GM21515 (cell line): ENCODE results near the gene NBPF3.
"Not testable (repeated sequence)": the region's sequence is repeated elsewhere in the genome, so short reads cannot be mapped to it uniquely, and the experiment has no call there.

Experiments
- ATAC-seq: cut with Tn5 transposase; IDR thresholded peaks from one replicate; pipeline ENCODE4 v1.9.1; 2021; ENCODE audit not compliant: unreplicated experiment

The NBPF3 gene

GRCh38 chr1:21437341-21437640 is 2.6 kb upstream of the NBPF3 start:
- ATAC-seq: no peak

- ATAC-seq: not testable (repeated sequence)
Observed at GRCh38 chr1:21438646-21439312, 1.2 kb upstream of the NBPF3 start.

GRCh38 chr1:21439345-21439720 is 604 bp upstream of the NBPF3 start:
- ATAC-seq: no peak

- not testable (repeated sequence) for ATAC-seq
Observed at GRCh38 chr1:21440630-21441125, 741 bp downstream of the NBPF3 start.

GRCh38 chr1:21446647-21447046 is 6.7 kb downstream of the NBPF3 start:
- ATAC-seq: not testable (repeated sequence)

GRCh38 chr1:21447311-21447710 is 7.4 kb downstream of the NBPF3 start:
- ATAC-seq: no peak

GRCh38 chr1:21449906-21450305 is 10.0 kb downstream of the NBPF3 start:
- no peak for ATAC-seq

DNA sequence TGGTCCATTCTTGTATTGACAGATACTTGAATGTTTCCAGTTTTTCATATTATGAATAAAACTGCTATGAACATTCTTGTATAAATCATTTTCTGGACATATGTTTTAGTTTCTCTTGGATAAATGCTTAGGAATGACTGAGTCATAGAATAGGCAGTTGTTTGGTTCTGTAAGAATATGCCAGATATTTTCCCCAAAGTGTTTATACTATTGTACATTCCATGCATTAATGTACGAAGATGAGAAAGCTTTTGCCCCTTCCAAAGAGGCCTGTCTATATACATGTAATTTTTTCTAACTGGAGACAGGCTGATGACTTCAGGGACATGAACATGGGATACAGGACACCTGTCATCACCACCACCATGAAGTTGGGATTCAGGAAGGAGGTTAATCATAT is 11.3 kb downstream of the NBPF3 start:
- ATAC-seq: no peak

GRCh38 chr1:21451981-21452411 is 12.1 kb downstream of the NBPF3 start:
- ATAC-seq: no peak

DNA sequence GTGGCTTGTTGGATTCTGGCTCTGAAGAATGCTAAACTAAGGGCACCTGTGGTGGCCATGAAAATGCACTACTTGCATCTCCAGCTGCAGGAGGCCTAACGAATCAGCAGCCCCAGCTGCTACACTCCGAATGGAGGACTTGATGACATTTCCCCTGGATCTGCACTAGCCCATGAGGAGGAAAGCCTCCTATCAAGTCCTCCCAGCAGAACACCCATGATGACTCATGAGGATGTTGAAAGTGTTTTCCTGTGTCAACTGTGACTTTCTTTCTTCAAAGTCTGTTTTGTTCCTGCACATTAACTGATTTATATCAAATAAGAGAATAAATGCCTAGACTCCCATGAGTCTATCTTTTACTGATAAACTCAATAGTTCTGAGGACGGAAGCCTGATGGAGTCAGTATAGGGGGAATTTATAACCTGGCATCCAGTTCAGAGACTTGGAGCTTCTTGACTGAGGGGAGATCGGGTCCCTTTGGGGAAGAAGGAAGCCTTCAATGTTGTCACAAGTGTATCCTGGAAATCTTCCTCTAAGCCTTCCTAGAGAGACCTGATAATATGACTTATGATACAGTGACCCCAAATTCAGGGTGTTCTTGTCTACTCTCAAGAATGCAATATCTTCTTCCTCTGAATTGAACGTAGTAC is 14.2 kb downstream of the NBPF3 start:
- not testable (repeated sequence) for ATAC-seq

DNA sequence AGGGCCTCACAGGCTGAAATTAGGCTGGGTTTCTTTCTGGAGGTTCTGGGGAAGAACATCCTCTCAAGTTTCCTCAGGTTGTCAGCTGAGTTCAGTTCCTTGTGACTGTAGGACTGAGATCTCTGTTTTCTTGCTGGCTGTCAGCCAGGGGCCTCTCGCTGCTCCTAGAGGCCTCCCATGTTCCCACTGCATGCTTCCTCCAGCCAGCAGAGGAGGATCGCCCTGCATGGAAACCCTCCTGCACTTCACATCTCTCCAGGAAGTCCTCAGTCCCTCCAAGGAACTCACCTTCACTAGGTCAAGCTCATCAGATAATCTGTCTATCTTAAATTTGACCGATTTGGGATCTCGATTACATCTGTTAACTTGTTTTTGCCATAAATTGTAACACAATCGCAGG is 15.0 kb downstream of the NBPF3 start:
- not testable (repeated sequence) for ATAC-seq

GRCh38 chr1:21457654-21458053 is 17.7 kb downstream of the NBPF3 start:
- no peak for ATAC-seq

DNA sequence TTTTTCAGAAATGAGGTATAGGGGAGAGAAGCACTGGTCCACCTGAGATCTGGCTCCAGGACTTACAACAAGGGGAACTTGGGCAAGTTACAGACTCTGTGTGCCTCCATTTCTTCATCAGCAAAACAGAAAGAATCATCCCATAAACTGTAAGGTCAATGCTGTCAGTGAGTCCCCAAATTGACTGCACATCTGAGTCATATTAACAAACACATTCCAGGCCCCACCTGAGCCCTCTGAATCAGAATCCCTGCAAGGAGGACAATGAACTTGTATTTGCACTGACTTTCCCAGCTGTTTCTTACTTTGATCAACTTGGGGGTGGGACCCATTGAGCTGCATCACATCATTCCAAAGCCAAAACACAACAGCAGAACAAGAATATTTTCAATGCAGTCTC is 25.2 kb downstream of the NBPF3 start:
- ATAC-seq: not testable (repeated sequence)

DNA sequence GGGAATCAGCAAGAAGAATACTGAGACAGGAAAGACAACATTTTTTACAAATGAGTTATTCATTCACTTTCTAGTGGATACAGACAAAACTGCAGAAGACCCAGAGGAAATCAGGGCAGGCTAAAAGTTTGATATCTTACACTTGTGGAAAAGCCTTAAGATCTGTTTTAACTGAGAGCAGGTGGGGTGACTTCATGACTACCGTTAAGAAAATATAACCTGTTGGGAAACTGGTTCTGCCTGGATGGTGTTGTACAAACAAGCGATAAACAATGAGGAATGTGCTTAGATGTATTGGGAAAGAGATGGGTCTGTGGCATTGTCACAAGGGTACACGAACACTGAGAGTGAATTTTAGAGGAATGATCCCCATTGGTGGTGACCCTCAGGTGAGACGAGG is 28.0 kb downstream of the NBPF3 start:
- not testable (repeated sequence) for ATAC-seq

- ATAC-seq: no peak
Observed at GRCh38 chr1:21468599-21468998, 28.7 kb downstream of the NBPF3 start.

- ATAC-seq: no peak
Observed at GRCh38 chr1:21469581-21469980, 29.6 kb downstream of the NBPF3 start.

GRCh38 chr1:21472861-21473260 is 32.9 kb downstream of the NBPF3 start:
- no peak for ATAC-seq

DNA sequence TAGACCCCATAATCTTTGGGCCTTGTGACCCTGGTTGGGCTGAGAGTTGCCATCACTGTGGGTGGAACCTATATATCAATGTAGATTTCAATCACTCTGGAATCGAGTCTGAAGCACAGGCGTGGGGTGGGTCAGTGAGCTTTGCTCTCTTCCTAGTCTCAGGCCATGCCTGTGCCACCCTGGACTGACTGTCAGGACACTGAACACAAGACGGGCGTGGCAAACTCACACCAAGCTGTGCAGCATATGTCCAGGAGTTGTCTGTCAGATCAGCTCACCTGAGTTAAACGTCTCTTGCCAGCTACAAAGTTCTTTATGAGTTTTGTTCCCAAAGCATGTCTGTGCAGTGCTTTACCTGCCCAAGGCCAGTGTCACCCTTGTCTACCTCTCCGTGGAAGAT is 38.4 kb downstream of the NBPF3 start:
- no peak for ATAC-seq

- ATAC-seq: not testable (repeated sequence)
Observed at GRCh38 chr1:21483881-21484280, 43.9 kb downstream of the NBPF3 start.

DNA sequence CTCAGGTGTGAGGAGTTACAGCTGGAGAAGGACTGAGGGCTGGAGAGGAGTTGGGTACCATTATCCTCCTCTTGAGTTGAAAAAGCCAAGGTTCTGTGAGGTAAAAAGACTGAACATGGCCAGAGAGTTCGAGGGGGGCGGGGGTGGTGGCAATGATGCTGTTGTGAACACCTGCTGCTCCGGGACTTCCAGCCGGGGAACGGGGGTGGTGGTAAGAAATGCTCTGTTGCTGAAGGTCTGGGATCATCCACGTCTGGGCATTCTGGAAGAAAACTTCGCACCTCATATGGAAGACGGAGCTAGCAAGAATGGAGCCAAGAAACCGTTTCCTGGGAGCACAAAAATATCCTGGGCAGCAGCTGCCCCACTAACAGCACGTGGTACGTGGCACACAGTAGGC is 49.2 kb downstream of the NBPF3 start:
- no peak for ATAC-seq

DNA sequence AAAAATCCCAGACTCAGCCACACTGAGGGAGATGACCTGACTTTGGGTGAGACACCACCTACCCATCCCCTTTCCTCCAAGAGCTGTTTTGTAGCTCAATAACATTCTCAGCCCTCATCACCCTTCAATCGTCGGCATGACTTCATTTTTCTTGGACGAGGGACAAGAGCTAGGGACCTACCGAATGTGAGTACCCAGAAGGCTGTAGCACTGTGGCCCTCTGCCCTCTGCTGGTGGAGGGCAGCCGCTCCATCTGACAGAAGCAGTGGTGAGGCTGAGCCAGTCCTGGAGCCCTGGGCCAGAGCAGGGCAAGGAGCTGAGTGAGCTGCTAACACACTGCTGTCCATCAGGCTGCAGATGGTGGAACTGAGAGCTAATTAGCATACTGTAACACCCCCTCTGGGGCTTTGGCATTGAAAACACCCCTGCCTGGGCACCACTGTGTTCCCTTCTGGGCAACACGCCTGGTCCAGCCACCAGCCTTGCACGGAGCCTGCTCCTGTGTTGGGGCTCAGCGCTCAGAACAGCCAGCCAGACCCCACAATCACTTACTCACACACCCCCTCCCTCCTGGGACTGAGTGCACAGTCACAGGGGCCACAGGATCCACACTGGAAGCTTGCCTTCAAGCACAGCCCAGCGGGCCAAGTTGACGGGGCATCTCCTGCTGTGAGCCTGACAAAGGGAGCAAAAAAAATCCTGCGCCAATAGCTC is 51.0 kb downstream of the NBPF3 start:
- ATAC-seq: no peak
